CD4-positive, alpha-beta memory T cell (primary cell): ENCODE data around the gene PIGR. TPM values are rescaled to one million over a fixed set of nuclear protein-coding genes. Genes with fewer than 3 reads are reported as not detected.

Experiments used
- CTCF ChIA-PET: fragments of 350-600 bp; sonication (Branson Sonifier 250); formaldehyde crosslinking; loops from one replicate; lab custom pipeline; 2021; ENCODE audit warnings: inconsistent platforms; ENCODE audit not compliant: partially characterized antibody; lab: Charles Lee
- POLR2A ChIA-PET: fragments of 350-600 bp; sonication (Branson Sonifier 250); formaldehyde crosslinking; loops from one replicate; lab custom pipeline; 2021; ENCODE audit not compliant: partially characterized antibody; lab: Charles Lee
- DNase-seq, 5 donors: peaks; one replicate each; pipeline versions ENCODE4 v3.0.0 to v3.0.0-alpha.2; 2020 to 2022; ENCODE audit warnings: mixed read lengths in 1 of 5
- H3K27ac ChIP-seq: one replicate; pipeline ENCODE4 v1.7.0; 2013; ENCODE audit warnings: low read depth, low read length
- H3K27me3 ChIP-seq: 2 replicates; pipeline ENCODE4 v1.7.0; 2013; ENCODE audit warnings: mild to moderate bottlenecking, low read length, moderate library complexity; ENCODE audit not compliant: insufficient read depth
- H3K36me3 ChIP-seq: 2 replicates; pipeline ENCODE4 v1.7.0; 2013; ENCODE audit warnings: mild to moderate bottlenecking, low read length, moderate library complexity; ENCODE audit not compliant: insufficient read depth
- H3K4me1 ChIP-seq: 2 replicates; pipeline ENCODE4 v1.7.0; 2013; ENCODE audit warnings: mild to moderate bottlenecking, low read length, moderate library complexity; ENCODE audit not compliant: insufficient read depth
- H3K4me3 ChIP-seq, 2 donors: one replicate each; pipeline ENCODE4 v1.7.0; 2013; ENCODE audit warnings: low read length in 2 of 2, mild to moderate bottlenecking in 1 of 2
- H3K9me3 ChIP-seq, 2 donors: one replicate each; pipeline ENCODE4 v1.7.0; 2013; ENCODE audit warnings: low read length in 2 of 2, control low read depth in 1 of 2; ENCODE audit not compliant: control insufficient read depth in 1 of 2
- H3K27ac Mint-ChIP-seq, 7 donors: one replicate each; pipeline ENCODE4 v1.8.0; 2020 to 2021; ENCODE audit warnings: mixed read lengths in 7 of 7, mild to moderate bottlenecking in 6 of 7, inconsistent platforms in 3 of 7, moderate library complexity in 3 of 7
- H3K27me3 Mint-ChIP-seq, 2 donors: one replicate each; pipeline ENCODE4 v1.8.0; 2020 to 2021; ENCODE audit warnings: mixed read lengths in 2 of 2
- H3K36me3 Mint-ChIP-seq, 2 donors: one replicate each; pipeline ENCODE4 v1.8.0; 2020 to 2021; ENCODE audit warnings: mixed read lengths in 2 of 2, inconsistent platforms in 1 of 2, mild to moderate bottlenecking in 1 of 2
- H3K4me1 Mint-ChIP-seq, 4 donors: one replicate each; pipeline ENCODE4 v1.8.0; 2020 to 2021; ENCODE audit warnings: mixed read lengths in 4 of 4, mild to moderate bottlenecking in 1 of 4
- H3K4me3 Mint-ChIP-seq, 8 donors: one replicate each; pipeline ENCODE4 v1.8.0; 2020 to 2021; ENCODE audit warnings: mixed read lengths in 8 of 8, mild to moderate bottlenecking in 7 of 8, moderate library complexity in 6 of 8, inconsistent platforms in 3 of 8
- H3K9me3 Mint-ChIP-seq, 8 donors: one replicate each; pipeline ENCODE4 v1.8.0; 2020 to 2021; ENCODE audit warnings: mixed read lengths in 8 of 8, mild to moderate bottlenecking in 5 of 8, inconsistent platforms in 3 of 8, moderate library complexity in 1 of 8
- intact Hi-C: fragments of 100-400 bp; cut with micrococcal nuclease; formaldehyde crosslinking; loops from one replicate; pipeline ENCODE4 v1.15.1; 2023
- polyA plus RNA-seq, 2 donors: library from polyadenylated mRNA; unstranded; fragments of 300-500 nt; fragmentation: Illumina TruSeq; gene quantifications; one replicate each; pipeline ENCODE4 v1.2.3, GENCODE V29; 2021
- total RNA-seq, 2 experiments: library from RNA; stranded (reverse); gene quantifications; one replicate each; pipeline ENCODE4 v1.2.3, GENCODE V29; 2021

The PIGR gene
- total and polyA plus RNA-seq, 4 experiments from 2014 or later: not detected

- no peaks in the 10 kb centered on the region for H3K36me3 ChIP-seq
- no peak overlapping the region for H3K4me3 ChIP-seq
- peaks cover 9% of the 10 kb centered on the region for H3K4me1 ChIP-seq
- Mint-ChIP-seq H3K4me3 (no peak overlapping the region), H3K9me3 (peaks cover 0 to 2% (median 0%) of the 10 kb centered on the region in 8 donors), H3K27ac (peak overlapping the region in 1 of 7 donors; percentile 55), H3K4me1 (peaks cover 5 to 30% (median 17%) of the 10 kb centered on the region in 4 donors), H3K36me3 (peaks cover 0 to 10% of the 10 kb centered on the region in 2 donors), H3K27me3 (peaks cover 0 to 3% of the 10 kb centered on the region in 2 donors)
- CTCF ChIA-PET: interaction anchor here (0.7 to 3.2 kb wide), 9 partner anchors 10 to 161 kb away, joined by 3 to 21 read pairs (median 4); partner anchors contain the start of gene IL20
- intact Hi-C loops: no loop called here
- POLR2A ChIA-PET: interaction anchor here (0.9 to 4.5 kb wide), 6 partner anchors 12 to 29 kb away, joined by 3 to 48 read pairs (median 4); partner anchors contain the start of gene FCMR
- H3K27me3 ChIP-seq: no peaks in the 10 kb centered on the region
- no peak for DNase-seq
- H3K9me3 ChIP-seq: no peaks in the 10 kb centered on the region
- no peak overlapping the region for H3K27ac ChIP-seq
Observed at GRCh38 chr1:206895837-206896242, 50.4 kb downstream of the PIGR start.

GRCh38 chr1:206895325-206895724 lies 50.9 kb downstream of the PIGR start:
- Mint-ChIP-seq H3K36me3 (peaks cover 0 to 10% of the 10 kb centered on the region in 2 donors), H3K4me1 (peaks cover 9 to 30% (median 17%) of the 10 kb centered on the region in 4 donors), H3K27me3 (peaks cover 0 to 3% of the 10 kb centered on the region in 2 donors), H3K4me3 (no peak overlapping the region), H3K9me3 (peaks cover 0 to 2% (median 0%) of the 10 kb centered on the region in 8 donors), H3K27ac (peak overlapping the region in 4 of 7 donors; percentile 4 to 73 (median 36))
- Histone ChIP-seq H3K27me3 (no peaks in the 10 kb centered on the region), H3K4me1 (peaks cover 14% of the 10 kb centered on the region), H3K36me3 (no peaks in the 10 kb centered on the region), H3K4me3 (no peak overlapping the region), H3K9me3 (no peaks in the 10 kb centered on the region), H3K27ac (no peak overlapping the region)
- no peak for DNase-seq
- intact Hi-C loops: no loop called here
- CTCF ChIA-PET: interaction anchor here (0.7 to 3.2 kb wide), 8 partner anchors 10 to 161 kb away, joined by 3 to 21 read pairs (median 4); partner anchors contain the start of gene IL20
- POLR2A ChIA-PET: interaction anchor here (0.8 to 4.5 kb wide), 6 partner anchors 11 to 30 kb away, joined by 3 to 48 read pairs (median 4); partner anchors contain the start of gene FCMR

GRCh38 chr1:206893380-206893779 lies 52.9 kb downstream of the PIGR start:
- intact Hi-C loops: no loop called here
- Histone ChIP-seq H3K27ac (no peak overlapping the region), H3K27me3 (no peaks in the 10 kb centered on the region), H3K4me3 (no peak overlapping the region), H3K9me3 (no peaks in the 10 kb centered on the region), H3K36me3 (no peaks in the 10 kb centered on the region), H3K4me1 (peaks cover 16% of the 10 kb centered on the region)
- Mint-ChIP-seq H3K4me1 (peaks cover 11 to 32% (median 22%) of the 10 kb centered on the region in 4 donors), H3K27ac (peak overlapping the region in 1 of 7 donors; percentile 59), H3K9me3 (peaks cover 0 to 2% (median 0%) of the 10 kb centered on the region in 8 donors), H3K27me3 (peaks cover 0 to 4% of the 10 kb centered on the region in 2 donors), H3K4me3 (no peak overlapping the region), H3K36me3 (peaks cover 0 to 10% of the 10 kb centered on the region in 2 donors)
- ChIA-PET POLR2A (interaction anchor here (0.9 to 1.4 kb wide), 3 partner anchors 10 to 27 kb away, joined by 3 to 4 read pairs (median 4); no protein-coding TSS in a partner anchor), CTCF (interaction anchor here (0.8 kb wide), 1 partner anchor 19 kb away, joined by 6 read pairs; no protein-coding TSS in a partner anchor)
- no peak for DNase-seq

GRCh38 chr1:206892351-206892984 lies 53.8 kb downstream of the PIGR start:
- Mint-ChIP-seq H3K4me3 (no peak overlapping the region), H3K4me1 (peaks cover 13 to 35% (median 24%) of the 10 kb centered on the region in 4 donors), H3K27ac (no peak overlapping the region), H3K27me3 (peaks cover 2 to 6% of the 10 kb centered on the region in 2 donors), H3K9me3 (peaks cover 0 to 2% (median 0%) of the 10 kb centered on the region in 8 donors), H3K36me3 (peaks cover 0 to 10% of the 10 kb centered on the region in 2 donors)
- no peaks in the 10 kb centered on the region for H3K9me3 ChIP-seq
- no peak overlapping the region for H3K4me3 ChIP-seq
- POLR2A ChIA-PET: interaction anchor here (1.0 to 1.4 kb wide), 3 partner anchors 9 to 28 kb away, joined by 3 to 4 read pairs (median 4); no protein-coding TSS in a partner anchor
- no peak overlapping the region for H3K27ac ChIP-seq
- peaks cover 16% of the 10 kb centered on the region for H3K4me1 ChIP-seq
- no peaks in the 10 kb centered on the region for H3K27me3 ChIP-seq
- no peaks in the 10 kb centered on the region for H3K36me3 ChIP-seq
- DNase-seq: no peak
- CTCF ChIA-PET: interaction anchor here (0.8 to 1.5 kb wide), 2 partner anchors 20 to 42 kb away, joined by 3 to 6 read pairs; no protein-coding TSS in a partner anchor
- intact Hi-C loops: no loop called here

GRCh38 chr1:206891412-206891811 lies 54.9 kb downstream of the PIGR start:
- H3K27ac Mint-ChIP-seq: peak overlapping the region in 1 of 7 donors; percentile 11

GRCh38 chr1:206890125-206891060 lies 55.9 kb downstream of the PIGR start:
- H3K27me3 Mint-ChIP-seq: peaks cover 5 to 6% of the 10 kb centered on the region in 2 donors
- intact Hi-C loops: no loop called here
- H3K4me1 Mint-ChIP-seq: peaks cover 13 to 35% (median 22%) of the 10 kb centered on the region in 4 donors
- ChIA-PET CTCF (interaction anchor here (1.0 to 2.4 kb wide), 4 partner anchors 9 to 92 kb away, joined by 3 to 8 read pairs (median 4); no protein-coding TSS in a partner anchor), POLR2A (interaction anchor here (0.9 to 1.2 kb wide), 3 partner anchors 19 to 35 kb away, joined by 3 to 4 read pairs (median 3); no protein-coding TSS in a partner anchor)
- peak overlapping the region in 6 of 8 donors; percentile 22 to 77 (median 69) for H3K4me3 Mint-ChIP-seq
- peak in 3 of 5 donors; percentile 20 to 32 (median 30) for DNase-seq
- H3K36me3 ChIP-seq: no peaks in the 10 kb centered on the region
- peaks cover 0 to under 1% (median 0%) of the 10 kb centered on the region in 8 donors for H3K9me3 Mint-ChIP-seq
- H3K27ac Mint-ChIP-seq: peak overlapping the region in 6 of 7 donors; percentile 11 to 85 (median 52)
- H3K27me3 ChIP-seq: no peaks in the 10 kb centered on the region
- H3K36me3 Mint-ChIP-seq: peaks cover 0 to 8% of the 10 kb centered on the region in 2 donors
- no peak overlapping the region for H3K4me3 ChIP-seq
- no peak overlapping the region for H3K27ac ChIP-seq
- peaks cover 16% of the 10 kb centered on the region for H3K4me1 ChIP-seq
- H3K9me3 ChIP-seq: no peaks in the 10 kb centered on the region

More at GRCh38 chr1:206891412-206891811, 54.9 kb downstream of the PIGR start:
- H3K27ac ChIP-seq: no peak overlapping the region
- Mint-ChIP-seq H3K4me3 (peak overlapping the region in 2 of 8 donors; percentile 73 to 77), H3K9me3 (peaks cover 0 to 2% (median 0%) of the 10 kb centered on the region in 8 donors), H3K36me3 (peaks cover 0 to 10% of the 10 kb centered on the region in 2 donors), H3K27me3 (peaks cover 2 to 6% of the 10 kb centered on the region in 2 donors), H3K4me1 (peaks cover 13 to 35% (median 22%) of the 10 kb centered on the region in 4 donors)
- H3K4me3 ChIP-seq: no peak overlapping the region
- CTCF ChIA-PET: interaction anchor here (1.5 to 2.4 kb wide), 2 partner anchors 20 to 43 kb away, joined by 3 to 8 read pairs; no protein-coding TSS in a partner anchor
- no peaks in the 10 kb centered on the region for H3K36me3 ChIP-seq
- POLR2A ChIA-PET: interaction anchor here (0.6 to 1.0 kb wide), 3 partner anchors 14 to 63 kb away, joined by 3 to 4 read pairs (median 3); no protein-coding TSS in a partner anchor
- H3K27me3 ChIP-seq: no peaks in the 10 kb centered on the region
- no peak for DNase-seq
- intact Hi-C loops: no loop called here
- peaks cover 16% of the 10 kb centered on the region for H3K4me1 ChIP-seq
- H3K9me3 ChIP-seq: no peaks in the 10 kb centered on the region
